T47D (cell line): ENCODE results near the gene SULT1B1.

Source experiments
- DNase-seq, 2 experiments: peaks; one replicate each; pipeline versions ENCODE4 v3.0.0 to v3.0.0-alpha.2; 2011 to 2012; ENCODE audit warnings: low read depth in 1 of 2, low spot score in 1 of 2
- JUND ChIP-seq: IDR thresholded peaks from 2 replicates; pipeline ENCODE4 v1.6.1; 2012; ENCODE audit warnings: low read depth
- in situ Hi-C: cut with HindIII; loops from 2 replicates; pipeline ENCODE4 v1.10.0; 2016; ENCODE audit warnings: low sequenced_read_pairs, low pct_unique_long_range_greater_than_20kb

The SULT1B1 gene

DNA sequence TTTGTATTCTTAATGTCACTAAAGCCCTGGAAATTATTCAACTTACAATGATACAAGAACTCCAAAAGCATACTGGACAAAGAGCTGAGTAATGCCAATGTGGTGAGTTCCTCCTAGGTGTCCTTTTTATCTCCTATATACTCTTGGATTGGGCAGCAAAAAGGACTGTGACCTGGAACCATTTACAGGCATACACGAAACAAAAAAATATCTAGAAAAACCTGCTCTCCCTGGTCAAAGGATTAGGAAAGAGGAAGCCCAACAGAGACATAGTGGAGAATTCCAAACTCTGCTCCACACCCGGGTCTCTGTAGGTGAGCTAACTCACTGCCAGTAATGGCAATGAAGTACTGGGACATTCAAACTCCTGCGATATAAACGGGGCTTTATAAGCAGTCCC is 25.3 kb downstream of the SULT1B1 start:
- DNase-seq, result peak in 1 of 2 experiments; percentile 38
- TF ChIP-seq JUND, result no peak
- in situ Hi-C loops, result no loop called here

- TF ChIP-seq JUND, result no peak
- in situ Hi-C loops, result no loop called here
- no peak for DNase-seq
Observed at GRCh38 chr4:69731847-69732246, 28.6 kb downstream of the SULT1B1 start.

DNA sequence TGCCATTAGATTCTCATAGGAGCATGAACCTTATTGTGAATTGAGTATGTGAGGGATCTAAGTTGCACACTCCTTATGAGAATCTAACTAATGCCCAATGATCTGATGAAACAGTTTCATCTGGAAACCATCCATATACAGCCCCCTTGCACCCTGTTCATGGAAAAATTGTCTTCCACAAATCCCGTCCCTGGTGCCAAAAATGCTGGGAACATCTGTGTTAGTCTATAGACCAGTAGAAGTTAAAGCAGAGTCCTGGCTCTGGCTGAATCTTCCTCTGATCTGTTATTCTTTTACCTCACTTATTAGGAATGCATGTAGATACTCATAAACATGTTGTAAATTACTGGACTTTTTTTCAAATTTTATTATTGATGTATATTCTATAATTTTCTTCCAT is 29.2 kb downstream of the SULT1B1 start:
- TF ChIP-seq JUND, result no peak
- in situ Hi-C loops, result no loop called here
- DNase-seq, result no peak

DNA sequence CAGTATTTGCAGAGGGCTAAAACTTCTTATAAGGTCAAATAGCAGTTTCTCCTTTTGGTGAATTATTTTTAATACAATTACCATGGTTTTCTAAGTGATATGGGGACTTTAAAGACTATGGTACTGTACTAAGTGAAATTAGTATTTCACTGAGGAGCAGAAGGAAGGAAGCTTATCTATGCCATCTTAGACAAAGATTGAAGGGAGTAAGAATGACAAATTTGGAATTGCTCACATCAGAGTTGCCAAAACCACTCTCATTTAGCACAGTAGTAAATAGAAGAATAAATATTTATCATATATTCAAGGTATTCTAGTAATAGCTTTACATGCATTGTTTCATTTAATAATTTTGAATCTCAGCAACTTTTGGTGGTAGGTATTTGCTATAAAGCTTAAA is 30.4 kb downstream of the SULT1B1 start:
- in situ Hi-C loops, result no loop called here
- TF ChIP-seq JUND, result no peak
- DNase-seq, result no peak

- no peak for DNase-seq
- no peak for TF ChIP-seq JUND
- in situ Hi-C loops, result no loop called here
Observed at GRCh38 chr4:69727926-69728325, 32.5 kb downstream of the SULT1B1 start.

DNA sequence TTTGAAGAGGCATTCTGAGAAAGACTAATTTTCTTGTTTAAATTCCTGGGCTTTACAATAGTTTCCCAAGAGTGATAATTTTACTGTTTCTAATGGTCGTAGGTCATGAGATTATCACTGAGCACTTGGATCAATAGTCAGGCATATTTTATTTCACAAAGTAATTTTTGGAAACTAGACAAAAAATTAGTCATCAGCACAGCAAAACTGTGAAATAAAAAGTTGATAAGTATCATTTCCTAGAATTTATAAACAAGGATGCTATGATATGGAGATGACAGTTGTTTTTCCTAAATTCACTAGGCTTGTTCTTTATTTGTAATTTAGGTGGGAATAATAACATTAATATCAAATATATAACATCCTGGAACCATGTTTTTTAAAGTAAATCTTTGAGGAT is 33.0 kb downstream of the SULT1B1 start:
- no peak for TF ChIP-seq JUND
- in situ Hi-C loops, result no loop called here
- no peak for DNase-seq

- DNase-seq, result no peak
- in situ Hi-C loops, result no loop called here
Observed at GRCh38 chr4:69726971-69727370, 33.4 kb downstream of the SULT1B1 start.

DNA sequence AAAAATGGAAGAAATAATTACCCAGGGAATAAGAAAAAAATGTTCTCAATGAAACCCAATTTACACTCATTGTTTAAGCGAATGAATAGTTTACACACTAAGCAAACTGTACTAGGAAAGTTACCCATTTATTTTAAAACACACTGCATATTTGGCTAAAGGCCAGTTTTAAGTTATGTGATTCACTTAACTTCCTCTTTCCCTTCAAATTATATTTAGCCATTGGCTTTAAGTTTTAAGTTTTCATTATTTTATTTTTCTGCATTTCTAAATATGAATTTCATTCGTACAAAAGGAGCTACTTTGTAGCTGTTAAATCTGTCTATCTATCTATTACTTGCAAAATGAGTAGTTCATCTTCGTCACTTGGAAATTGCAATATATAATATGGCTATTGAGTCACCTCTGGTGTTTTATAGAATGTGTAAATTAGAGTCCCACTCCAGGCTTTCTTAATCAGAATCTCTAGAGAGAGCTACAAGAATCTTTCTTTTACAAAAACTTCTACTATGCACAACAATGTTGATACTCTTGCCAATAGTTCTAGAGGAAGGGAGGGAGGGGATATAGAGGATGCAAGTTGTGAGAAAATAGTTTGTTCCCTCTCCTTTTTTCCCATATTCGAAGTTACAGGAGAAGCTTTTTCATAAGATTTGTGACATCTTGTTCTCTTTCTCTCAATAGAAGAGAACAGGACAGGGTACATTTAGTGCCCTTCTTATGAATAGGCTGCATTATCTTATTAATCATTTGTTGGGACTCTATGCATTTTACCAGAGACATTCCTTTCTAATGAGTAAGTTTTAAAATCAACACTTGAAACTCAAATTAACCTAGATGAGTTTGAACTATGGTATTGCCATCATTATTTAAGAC is 41.8 kb downstream of the SULT1B1 start:
- in situ Hi-C loops, result no loop called here
- no peak for DNase-seq
- no peak for TF ChIP-seq JUND

More at GRCh38 chr4:69726971-69727370, 33.4 kb downstream of the SULT1B1 start:
- no peak for TF ChIP-seq JUND

- TF ChIP-seq JUND, result no peak
- in situ Hi-C loops, result no loop called here
Observed at GRCh38 chr4:69717778-69718177, 42.6 kb downstream of the SULT1B1 start.

DNA sequence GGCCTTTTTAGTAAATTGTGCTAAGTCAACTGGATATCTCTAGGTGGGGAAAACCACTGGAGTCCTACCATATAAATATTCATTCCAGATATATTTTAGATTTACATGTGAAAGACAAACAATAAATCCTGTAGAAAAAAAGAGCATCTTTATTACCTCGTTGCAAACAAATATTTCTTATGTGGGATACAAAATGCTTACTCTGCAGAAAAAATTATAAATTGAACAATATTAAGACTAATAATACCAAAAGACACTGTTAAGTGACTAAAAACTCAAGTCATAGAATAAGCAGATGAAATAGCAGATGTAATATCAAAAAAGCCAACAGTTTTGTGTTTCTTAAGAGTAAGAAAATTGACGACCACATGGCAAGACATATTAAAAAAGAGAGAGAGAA is 43.8 kb downstream of the SULT1B1 start:
- in situ Hi-C loops, result no loop called here
- no peak for TF ChIP-seq JUND
- DNase-seq, result no peak

More at GRCh38 chr4:69717778-69718177, 42.6 kb downstream of the SULT1B1 start:
- DNase-seq, result no peak

- no peak for TF ChIP-seq JUND
- no peak for DNase-seq
- in situ Hi-C loops, result no loop called here
Observed at GRCh38 chr4:69714086-69714485, 46.3 kb downstream of the SULT1B1 start.

GRCh38 chr4:69713593-69713992 is 46.8 kb downstream of the SULT1B1 start:
- in situ Hi-C loops, result no loop called here
- TF ChIP-seq JUND, result no peak
- DNase-seq, result no peak

DNA sequence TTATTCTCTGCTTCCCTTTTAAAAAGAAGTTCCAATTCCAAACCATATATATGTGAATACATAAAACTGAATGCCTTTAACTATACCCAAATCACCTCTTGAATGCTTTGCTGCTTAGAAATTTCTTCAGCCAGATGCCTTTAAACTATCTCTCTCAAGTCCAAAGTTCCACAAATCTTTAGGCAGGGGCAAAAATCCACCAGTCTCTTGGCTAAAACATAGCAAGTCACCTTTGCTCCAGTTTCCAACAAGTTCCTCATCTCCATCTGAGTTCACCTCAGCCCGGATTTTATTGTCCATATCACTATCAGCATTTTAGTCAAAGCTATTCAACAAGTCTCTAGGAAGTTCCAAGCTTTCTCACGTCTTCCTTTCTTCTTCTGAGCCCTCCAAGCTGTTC is 49.8 kb downstream of the SULT1B1 start:
- TF ChIP-seq JUND, result no peak
- DNase-seq, result no peak
- in situ Hi-C loops, result no loop called here

DNA sequence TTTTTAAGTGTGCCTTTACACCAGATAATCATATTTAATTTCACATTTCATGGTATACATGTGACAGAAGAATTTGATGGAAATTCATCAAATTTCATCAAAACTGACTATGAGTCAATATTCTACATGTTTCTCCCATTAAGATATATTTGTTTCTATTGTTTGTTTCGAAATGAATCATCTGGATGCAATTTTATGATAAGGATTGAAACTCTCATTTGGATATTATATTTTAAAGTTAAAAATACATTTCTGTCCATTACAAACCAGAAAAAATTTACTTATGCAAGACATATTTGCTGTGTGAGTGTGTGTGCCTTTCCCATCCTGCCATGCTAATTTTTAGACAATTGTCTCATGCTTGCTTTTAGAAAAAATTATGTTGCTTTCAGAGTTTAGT is 52.2 kb downstream of the SULT1B1 start:
- in situ Hi-C loops, result no loop called here
- TF ChIP-seq JUND, result no peak
- no peak for DNase-seq
